Mesenchymal stem cell (in vitro differentiated cells and primary cell): ENCODE measurements around the gene TRMT112.

Source experiments
- DNase-seq: peaks from one replicate; pipeline ENCODE4 v3.0.0-alpha.2; 2013
- H2AFZ ChIP-seq: one replicate; pipeline ENCODE4 v1.6.1; 2013; ENCODE audit warnings: low read depth, mild to moderate bottlenecking, control low read depth, inconsistent platforms, low read length, moderate library complexity
- H2AK5ac ChIP-seq: 2 replicates; pipeline ENCODE4 v1.6.1; 2013; ENCODE audit warnings: low read length, moderate library complexity, mild to moderate bottlenecking, inconsistent platforms; ENCODE audit not compliant: severe bottlenecking
- H2BK120ac ChIP-seq: one replicate; pipeline ENCODE4 v1.6.1; 2013; ENCODE audit warnings: low read depth, mild to moderate bottlenecking, inconsistent platforms, low read length, moderate library complexity
- H2BK12ac ChIP-seq, 2 experiments: one replicate each; pipeline ENCODE4 v1.6.1; 2013; ENCODE audit warnings: inconsistent platforms in 2 of 2, low read length in 2 of 2, mild to moderate bottlenecking in 2 of 2, moderate library complexity in 2 of 2, control low read depth in 1 of 2
- H2BK15ac ChIP-seq: one replicate; pipeline ENCODE4 v1.6.1; 2013; ENCODE audit warnings: mild to moderate bottlenecking, low read depth, inconsistent platforms; ENCODE audit not compliant: poor library complexity, severe bottlenecking
- H2BK5ac ChIP-seq: 2 replicates; pipeline ENCODE4 v1.6.1; 2013; ENCODE audit warnings: low read depth, mild to moderate bottlenecking, low read length, control low read depth, inconsistent platforms; ENCODE audit not compliant: poor library complexity, severe bottlenecking
- H3K14ac ChIP-seq, 2 experiments: one replicate each; pipeline ENCODE4 v1.6.1; 2013; ENCODE audit warnings: inconsistent platforms in 2 of 2, low read length in 2 of 2, control low read depth in 1 of 2, mild to moderate bottlenecking in 1 of 2, moderate library complexity in 1 of 2
- H3K18ac ChIP-seq, 2 experiments: one replicate each; pipeline ENCODE4 v1.6.1; 2013; ENCODE audit warnings: inconsistent platforms in 2 of 2, low read length in 2 of 2, control low read depth in 1 of 2, low read depth in 1 of 2, mild to moderate bottlenecking in 1 of 2
- H3K23ac ChIP-seq, 2 experiments: one replicate each; pipeline ENCODE4 v1.6.1; 2013; ENCODE audit warnings: inconsistent platforms in 2 of 2, low read length in 2 of 2, mild to moderate bottlenecking in 2 of 2, moderate library complexity in 2 of 2, control low read depth in 1 of 2
- H3K27ac ChIP-seq: 2 replicates; pipeline ENCODE4 v1.5.1; 2013; ENCODE audit warnings: mild to moderate bottlenecking, moderate library complexity, low read length, control low read depth, inconsistent platforms; ENCODE audit not compliant: poor library complexity, severe bottlenecking
- H3K27me3 ChIP-seq, 2 experiments: 2 replicates each; pipeline versions ENCODE4 v1.6.1 to v1.7.0; 2013; ENCODE audit warnings: low read length in 2 of 2, mild to moderate bottlenecking in 2 of 2, moderate library complexity in 2 of 2, control low read depth in 1 of 2, inconsistent platforms in 1 of 2; ENCODE audit not compliant: control insufficient read depth in 1 of 2, insufficient read depth in 1 of 2
- H3K36me3 ChIP-seq, 2 experiments: 2 replicates each; pipeline versions ENCODE4 v1.6.1 to v1.7.0; 2013; ENCODE audit warnings: low read length in 2 of 2, control low read depth in 1 of 2, inconsistent platforms in 1 of 2, low read depth in 1 of 2, mild to moderate bottlenecking in 1 of 2; ENCODE audit not compliant: insufficient read depth in 2 of 2, control insufficient read depth in 1 of 2
- H3K4ac ChIP-seq, 2 experiments: one replicate each; pipeline ENCODE4 v1.6.1; 2013; ENCODE audit warnings: inconsistent platforms in 2 of 2, low read length in 2 of 2, mild to moderate bottlenecking in 2 of 2, moderate library complexity in 2 of 2, control low read depth in 1 of 2, low read depth in 1 of 2
- H3K4me1 ChIP-seq: 2 replicates; pipeline ENCODE4 v1.6.1; 2013; ENCODE audit warnings: low read depth, low read length, control low read depth; ENCODE audit not compliant: control insufficient read depth, insufficient read depth
- H3K4me2 ChIP-seq: 2 replicates; pipeline ENCODE4 v1.6.1; 2013; ENCODE audit warnings: low read length, mild to moderate bottlenecking, inconsistent platforms; ENCODE audit not compliant: poor library complexity, severe bottlenecking
- H3K4me3 ChIP-seq, 2 experiments: 2 replicates each; pipeline versions ENCODE4 v1.5.1 to v1.7.0; 2013; ENCODE audit warnings: low read length in 2 of 2, mild to moderate bottlenecking in 2 of 2, control low read depth in 1 of 2, low read depth in 1 of 2; ENCODE audit not compliant: insufficient read depth in 1 of 2
- H3K79me1 ChIP-seq: replicated peaks from 2 replicates; pipeline ENCODE4 v1.6.1; 2013; ENCODE audit warnings: mild to moderate bottlenecking, control low read depth, low read length, inconsistent platforms; ENCODE audit not compliant: poor library complexity, severe bottlenecking
- H3K9ac ChIP-seq: 2 replicates; pipeline ENCODE4 v1.7.0; 2013; ENCODE audit warnings: mild to moderate bottlenecking, low read length, moderate library complexity
- H3K9me3 ChIP-seq: 2 replicates; pipeline ENCODE4 v1.7.0; 2013; ENCODE audit warnings: mild to moderate bottlenecking, low read length; ENCODE audit not compliant: control insufficient read depth
- H4K8ac ChIP-seq: one replicate; pipeline ENCODE4 v1.6.1; 2013; ENCODE audit warnings: inconsistent platforms, mild to moderate bottlenecking, low read length, moderate library complexity
- H4K91ac ChIP-seq: one replicate; pipeline ENCODE4 v1.6.1; 2013; ENCODE audit warnings: mild to moderate bottlenecking, low read length, inconsistent platforms
- WGBS: methylation state at CpG from one replicate; pipeline ENCODE4 v1.1.7; 2013; ENCODE audit warnings: mixed read lengths; 5-methylcytosine and 5-hydroxymethylcytosine counted together

TRMT112 gene

DNA sequence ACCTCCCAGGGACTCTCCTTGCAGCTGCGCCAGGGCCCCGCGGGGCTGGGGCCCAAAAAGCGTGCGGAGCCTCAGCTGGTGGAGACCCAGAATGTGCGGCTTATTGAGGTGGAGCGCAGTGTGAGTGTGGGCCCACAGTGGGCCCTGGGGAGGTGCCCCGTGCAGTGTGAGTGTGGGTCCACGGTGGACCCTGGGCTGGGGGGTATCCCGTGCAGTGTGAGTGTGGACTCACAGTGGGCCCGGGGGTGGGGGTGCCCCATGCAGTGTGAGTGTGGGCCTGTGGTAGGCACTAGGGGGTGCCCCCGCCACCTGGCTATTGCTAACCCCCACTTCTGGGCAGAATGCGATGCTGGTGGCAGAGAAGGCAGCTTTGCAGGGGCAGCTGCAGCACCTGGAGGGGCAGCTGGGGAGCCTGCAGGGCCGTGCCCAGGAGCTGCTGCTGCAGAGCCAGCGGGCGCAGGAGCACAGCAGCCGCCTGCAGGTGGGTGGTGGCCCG, 33.8 kb upstream of the TRMT112 start:
- Histone ChIP-seq H2BK5ac (no peak overlapping the region), H3K79me1 (no peaks in the 10 kb centered on the region), H3K4me1 (peaks cover 17% of the 10 kb centered on the region), H4K8ac (no peak overlapping the region), H2BK12ac (no peak overlapping the region), H3K23ac (no peak overlapping the region), H2BK120ac (no peak overlapping the region), H3K14ac (no peak overlapping the region), H3K18ac (no peak overlapping the region), H3K36me3 (no peaks in the 10 kb centered on the region), H3K4me3 (no peak overlapping the region), H2BK15ac (no peak overlapping the region), H3K27me3 (peaks cover 0 to 12% of the 10 kb centered on the region in 2 experiments), H2AK5ac (no peak overlapping the region), H3K4ac (no peak overlapping the region), H3K9me3 (no peaks in the 10 kb centered on the region), H3K27ac (no peak overlapping the region), H3K4me2 (no peak overlapping the region), H4K91ac (peak overlapping the region; percentile 11), H3K9ac (no peak overlapping the region), H2AFZ (no peak overlapping the region)
- DNase-seq, result no peak
- WGBS, result 93% methylated on average over 18 of the region's 18 CpGs

DNA sequence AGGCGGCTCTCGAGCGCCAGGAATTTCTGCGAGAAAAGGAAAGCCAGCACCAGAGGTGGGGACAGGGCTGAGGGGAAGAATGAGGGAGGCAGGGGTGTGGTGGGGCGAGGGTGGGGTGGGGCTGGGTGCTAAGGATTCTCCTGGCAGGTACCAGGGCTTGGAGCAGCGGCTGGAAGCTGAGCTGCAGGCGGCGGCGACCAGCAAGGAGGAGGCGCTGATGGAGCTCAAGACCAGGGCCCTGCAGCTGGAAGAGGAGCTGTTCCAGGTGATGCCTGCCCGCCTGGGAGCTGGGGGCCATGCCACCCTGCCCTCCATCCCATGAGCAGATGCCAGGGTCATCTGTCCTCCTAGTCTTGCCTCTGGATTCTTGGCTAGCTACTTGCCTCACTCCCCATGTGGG, 32.0 kb upstream of the TRMT112 start:
- Histone ChIP-seq H3K27ac (no peak overlapping the region), H4K91ac (no peak overlapping the region), H3K9ac (no peak overlapping the region), H3K36me3 (no peaks in the 10 kb centered on the region), H3K79me1 (no peaks in the 10 kb centered on the region), H3K4me1 (peaks cover 7% of the 10 kb centered on the region), H2BK12ac (no peak overlapping the region), H2BK15ac (no peak overlapping the region), H2AK5ac (no peak overlapping the region), H2AFZ (no peak overlapping the region), H4K8ac (no peak overlapping the region), H3K18ac (no peak overlapping the region), H2BK120ac (no peak overlapping the region), H2BK5ac (no peak overlapping the region), H3K14ac (no peak overlapping the region), H3K4ac (no peak overlapping the region), H3K9me3 (no peaks in the 10 kb centered on the region), H3K4me2 (no peak overlapping the region), H3K27me3 (peaks cover 0 to 12% of the 10 kb centered on the region in 2 experiments), H3K23ac (no peak overlapping the region), H3K4me3 (no peak overlapping the region)
- 82% methylated on average over 10 of the region's 11 CpGs for WGBS
- no peak for DNase-seq

DNA sequence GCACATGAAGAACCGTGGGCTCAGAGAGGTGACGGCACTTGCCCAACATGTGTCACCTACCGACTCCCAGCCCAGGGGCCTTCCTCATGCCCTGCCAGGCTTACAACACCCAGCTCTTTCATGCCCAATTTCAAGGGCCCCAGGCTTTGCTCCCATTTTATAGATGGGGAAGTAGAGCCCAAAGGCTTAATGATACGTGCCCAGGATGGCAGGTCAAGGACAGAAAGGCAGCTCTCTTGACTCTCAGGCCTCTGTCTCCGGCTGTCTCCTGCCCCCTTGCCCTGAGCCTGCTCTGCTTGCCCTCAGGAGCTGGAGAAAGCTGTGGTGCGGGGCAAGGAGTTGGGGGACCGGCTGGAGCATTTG, 31.6 kb upstream of the TRMT112 start:
- H3K79me1 ChIP-seq, result no peaks in the 10 kb centered on the region
- 92% methylated on average over 7 of the region's 7 CpGs for WGBS
- no peak overlapping the region for H2AFZ ChIP-seq
- H3K27me3 ChIP-seq, result peaks cover 0 to 12% of the 10 kb centered on the region in 2 experiments
- no peak overlapping the region for H4K8ac ChIP-seq
- no peak overlapping the region for H3K4me2 ChIP-seq
- no peaks in the 10 kb centered on the region for H3K36me3 ChIP-seq
- H3K27ac ChIP-seq, result no peak overlapping the region
- H3K14ac ChIP-seq, result peak overlapping the region in 1 of 2 experiments; percentile 30
- H3K9ac ChIP-seq, result no peak overlapping the region
- no peaks in the 10 kb centered on the region for H3K9me3 ChIP-seq
- no peak overlapping the region for H2BK15ac ChIP-seq
- H4K91ac ChIP-seq, result no peak overlapping the region
- H3K18ac ChIP-seq, result no peak overlapping the region
- no peak overlapping the region for H2BK120ac ChIP-seq
- H3K4me1 ChIP-seq, result peaks cover 7% of the 10 kb centered on the region
- no peak overlapping the region for H3K23ac ChIP-seq
- H3K4me3 ChIP-seq, result no peak overlapping the region
- no peak overlapping the region for H2BK12ac ChIP-seq
- DNase-seq, result no peak
- no peak overlapping the region for H2BK5ac ChIP-seq
- H3K4ac ChIP-seq, result no peak overlapping the region
- H2AK5ac ChIP-seq, result no peak overlapping the region

- Histone ChIP-seq H3K23ac (no peak overlapping the region), H4K91ac (no peak overlapping the region), H2AK5ac (no peak overlapping the region)
Measured at GRCh38 chr11:64348383-64349024, 31.1 kb upstream of the TRMT112 start.

More at GRCh38 chr11:64348383-64349024, 31.1 kb upstream of the TRMT112 start:
- no peak overlapping the region for H3K4me3 ChIP-seq
- H2AFZ ChIP-seq, result no peak overlapping the region
- H3K18ac ChIP-seq, result no peak overlapping the region
- DNase-seq, result no peak
- no peaks in the 10 kb centered on the region for H3K79me1 ChIP-seq
- no peak overlapping the region for H2BK12ac ChIP-seq
- H3K27ac ChIP-seq, result no peak overlapping the region
- no peak overlapping the region for H3K4ac ChIP-seq
- H3K4me1 ChIP-seq, result peaks cover 7% of the 10 kb centered on the region
- peak overlapping the region; percentile 9 for H2BK120ac ChIP-seq
- H2BK15ac ChIP-seq, result no peak overlapping the region
- peak overlapping the region in 1 of 2 experiments; percentile 30 for H3K14ac ChIP-seq
- no peak overlapping the region for H2BK5ac ChIP-seq
- no peak overlapping the region for H3K4me2 ChIP-seq
- WGBS, result 68% methylated on average over 14 of the region's 14 CpGs
- peak overlapping the region; percentile 42 for H4K8ac ChIP-seq
- peaks cover 0 to 9% of the 10 kb centered on the region in 2 experiments for H3K27me3 ChIP-seq
- no peaks in the 10 kb centered on the region for H3K9me3 ChIP-seq
- H3K9ac ChIP-seq, result no peak overlapping the region
- H3K36me3 ChIP-seq, result no peaks in the 10 kb centered on the region
